GM10847 (cell line): ENCODE data around the gene RGS8.

Source experiments
- POLR2A ChIP-seq: IDR thresholded peaks from 2 replicates; pipeline ENCODE4 v1.6.1; 2011; ENCODE audit not compliant: insufficient read length; ENCODE audit errors: extremely low read depth

RGS8 gene

GRCh38 chr1:182641561-182641960, 42.8 kb downstream of the RGS8 start:
- no peak for TF ChIP-seq POLR2A

DNA sequence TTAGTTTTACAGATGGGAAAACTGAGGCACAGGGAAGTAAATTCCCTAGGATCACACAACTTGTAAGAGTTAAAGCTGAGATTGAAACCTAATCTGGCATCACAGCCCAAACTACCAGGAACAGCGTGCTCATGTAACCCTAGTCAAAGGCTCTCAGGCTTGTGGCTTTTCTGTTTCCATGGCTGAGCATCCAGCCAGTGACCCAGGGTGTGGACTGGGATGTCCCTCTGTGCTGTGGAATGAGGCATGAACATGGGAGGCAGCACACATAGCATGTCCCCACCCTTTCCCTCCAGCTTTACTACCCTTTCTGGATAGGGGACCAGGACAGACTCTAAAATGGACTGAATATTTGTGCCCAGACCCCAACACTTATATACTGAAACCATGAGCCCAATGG, 45.1 kb downstream of the RGS8 start:
- TF ChIP-seq POLR2A = no peak

- no peak for TF ChIP-seq POLR2A
Measured at GRCh38 chr1:182637769-182638168, 46.6 kb downstream of the RGS8 start.

DNA sequence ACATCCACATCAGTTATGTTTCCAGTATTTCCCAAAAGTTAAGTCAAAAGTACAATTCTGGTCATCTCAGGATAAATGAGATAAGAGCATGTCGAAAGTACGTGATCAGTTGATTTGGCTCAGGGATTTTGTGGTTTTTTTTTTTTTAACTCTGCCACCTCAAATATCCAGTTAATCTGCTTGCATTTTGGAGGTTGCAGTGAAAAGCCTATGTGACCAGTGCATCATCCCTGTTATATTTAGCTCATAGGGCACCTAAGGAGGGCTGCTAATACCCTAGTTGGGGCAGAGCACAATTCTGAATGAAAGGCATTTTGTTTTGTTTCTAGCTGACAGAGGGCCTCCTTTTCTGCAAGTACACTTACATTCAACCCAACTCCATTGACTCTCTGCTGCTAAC, 48.5 kb downstream of the RGS8 start:
- TF ChIP-seq POLR2A = no peak
